Coronary artery (tissue), 2 donors: ENCODE data around the gene LAMB3.

Source experiments
- DNase-seq: peaks from one replicate; pipeline ENCODE4 v3.0.0-alpha.2; 2017; ENCODE audit warnings: low spot score
- H3K27ac ChIP-seq, 2 donors: fragments of 200-600 bp; sonication (generic); one replicate each; pipeline ENCODE4 v1.5.1; 2016 to 2019
- H3K4me3 ChIP-seq: fragments of 200-600 bp; sonication (generic); 2 replicates; pipeline ENCODE4 v1.5.1; 2016; ENCODE audit warnings: mild to moderate bottlenecking, moderate library complexity
- TF ChIP-seq, protein P1 (sequence below): fragments of 200-600 bp; sonication (generic); IDR thresholded peaks from one replicate; pipeline ENCODE4 v1.5.1; 2019; ENCODE audit warnings: antibody characterized with exemption

LAMB3 gene

DNA sequence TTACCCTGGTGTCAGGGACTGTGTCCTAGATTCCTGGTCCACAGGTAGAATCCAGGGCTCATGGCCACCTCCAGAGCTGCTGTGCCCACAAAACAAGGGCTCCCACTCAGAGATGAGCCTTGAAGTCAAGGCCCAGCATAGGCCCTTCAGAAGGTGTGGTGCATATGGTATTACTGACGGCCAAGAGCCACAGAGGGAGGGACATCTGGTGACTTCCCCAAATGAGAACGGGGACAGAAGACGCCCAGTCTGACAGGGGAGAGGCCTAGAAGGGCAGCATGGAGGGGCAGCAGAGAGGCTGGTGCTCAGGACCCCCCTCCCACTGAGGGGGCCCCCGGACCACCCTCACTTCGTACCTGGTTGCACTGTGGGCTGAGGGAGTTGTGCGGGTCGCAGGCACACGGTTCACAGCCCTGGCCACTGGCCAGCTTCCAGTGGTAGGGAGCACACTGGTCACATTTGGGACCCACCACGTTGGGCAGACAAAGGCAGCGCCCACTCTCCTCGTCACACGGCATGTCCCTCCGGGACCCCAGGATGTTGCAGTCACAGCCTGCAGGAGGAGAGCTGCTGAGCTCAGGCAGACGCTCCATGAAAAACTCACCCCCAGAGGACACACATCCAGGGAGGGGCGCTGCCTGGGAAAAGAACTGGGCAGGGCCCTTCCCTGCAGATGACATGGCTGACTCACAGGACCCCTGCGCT lies 25.0 kb downstream of the LAMB3 start:
- TF ChIP-seq, protein P1, sequence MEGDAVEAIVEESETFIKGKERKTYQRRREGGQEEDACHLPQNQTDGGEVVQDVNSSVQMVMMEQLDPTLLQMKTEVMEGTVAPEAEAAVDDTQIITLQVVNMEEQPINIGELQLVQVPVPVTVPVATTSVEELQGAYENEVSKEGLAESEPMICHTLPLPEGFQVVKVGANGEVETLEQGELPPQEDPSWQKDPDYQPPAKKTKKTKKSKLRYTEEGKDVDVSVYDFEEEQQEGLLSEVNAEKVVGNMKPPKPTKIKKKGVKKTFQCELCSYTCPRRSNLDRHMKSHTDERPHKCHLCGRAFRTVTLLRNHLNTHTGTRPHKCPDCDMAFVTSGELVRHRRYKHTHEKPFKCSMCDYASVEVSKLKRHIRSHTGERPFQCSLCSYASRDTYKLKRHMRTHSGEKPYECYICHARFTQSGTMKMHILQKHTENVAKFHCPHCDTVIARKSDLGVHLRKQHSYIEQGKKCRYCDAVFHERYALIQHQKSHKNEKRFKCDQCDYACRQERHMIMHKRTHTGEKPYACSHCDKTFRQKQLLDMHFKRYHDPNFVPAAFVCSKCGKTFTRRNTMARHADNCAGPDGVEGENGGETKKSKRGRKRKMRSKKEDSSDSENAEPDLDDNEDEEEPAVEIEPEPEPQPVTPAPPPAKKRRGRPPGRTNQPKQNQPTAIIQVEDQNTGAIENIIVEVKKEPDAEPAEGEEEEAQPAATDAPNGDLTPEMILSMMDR, result no peak
- DNase-seq, result no peak
- no peak overlapping the region for H3K4me3 ChIP-seq
- H3K27ac ChIP-seq, result no peak overlapping the region

DNA sequence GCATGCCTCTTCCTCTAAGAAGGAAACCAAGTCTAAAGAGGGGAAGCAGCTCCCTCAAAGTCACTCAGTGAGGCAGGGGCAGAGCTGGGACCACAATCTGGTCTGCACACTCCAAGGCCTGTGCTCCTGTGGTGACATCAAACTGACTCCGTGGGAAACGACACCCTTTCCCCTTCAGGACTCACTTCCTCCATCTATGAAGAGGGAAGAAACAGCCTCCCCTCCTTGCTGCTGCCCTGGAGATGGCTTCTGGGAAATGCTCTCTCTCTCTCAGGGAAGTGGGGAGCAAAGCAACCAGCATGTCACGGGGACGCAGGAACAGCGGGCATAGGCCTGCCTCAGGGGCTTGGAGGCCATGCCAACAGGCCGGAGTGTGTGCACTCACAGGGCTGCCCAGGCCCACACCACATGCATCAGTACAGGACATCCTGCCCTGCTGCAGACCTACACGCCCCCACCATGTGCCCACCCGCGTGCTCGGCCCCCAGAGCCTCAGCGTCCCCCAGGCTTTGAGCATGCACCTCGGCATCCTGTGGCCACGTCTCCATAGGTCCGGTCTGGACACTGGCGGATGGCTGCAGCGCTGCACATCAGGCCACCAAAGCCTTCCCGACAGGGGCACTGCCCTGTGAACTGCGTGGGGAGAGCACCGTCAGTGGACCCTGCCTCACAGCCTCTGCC lies 25.7 kb downstream of the LAMB3 start:
- H3K4me3 ChIP-seq, result no peak overlapping the region
- TF ChIP-seq, protein P1, result no peak
- no peak overlapping the region for H3K27ac ChIP-seq
- DNase-seq, result no peak

DNA sequence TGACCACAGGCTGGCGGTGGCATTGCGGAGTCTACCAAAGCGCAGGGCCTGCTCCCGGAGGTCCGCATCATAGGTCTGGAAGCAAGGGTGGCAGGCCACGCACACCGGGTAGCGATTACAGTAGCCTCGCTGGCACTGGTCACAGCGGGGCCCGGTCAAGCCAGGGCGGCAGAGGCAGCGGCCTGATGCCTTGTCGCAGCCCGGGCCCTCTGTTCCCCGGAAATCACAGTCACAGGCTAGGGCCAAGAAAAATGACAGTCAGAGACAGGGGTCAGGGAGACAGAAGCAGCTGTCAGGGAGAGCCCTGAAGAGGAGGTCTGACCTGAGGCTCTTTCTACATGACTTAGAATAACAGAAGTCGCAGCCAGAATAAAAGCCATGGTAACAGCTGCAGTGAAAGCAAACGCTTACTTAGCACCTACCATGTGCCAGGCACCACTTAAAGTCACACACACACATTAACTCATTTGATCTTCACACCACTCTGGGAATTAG lies 26.4 kb downstream of the LAMB3 start:
- no peak overlapping the region for H3K4me3 ChIP-seq
- no peak overlapping the region for H3K27ac ChIP-seq
- DNase-seq, result no peak
- TF ChIP-seq, protein P1, result no peak

DNA sequence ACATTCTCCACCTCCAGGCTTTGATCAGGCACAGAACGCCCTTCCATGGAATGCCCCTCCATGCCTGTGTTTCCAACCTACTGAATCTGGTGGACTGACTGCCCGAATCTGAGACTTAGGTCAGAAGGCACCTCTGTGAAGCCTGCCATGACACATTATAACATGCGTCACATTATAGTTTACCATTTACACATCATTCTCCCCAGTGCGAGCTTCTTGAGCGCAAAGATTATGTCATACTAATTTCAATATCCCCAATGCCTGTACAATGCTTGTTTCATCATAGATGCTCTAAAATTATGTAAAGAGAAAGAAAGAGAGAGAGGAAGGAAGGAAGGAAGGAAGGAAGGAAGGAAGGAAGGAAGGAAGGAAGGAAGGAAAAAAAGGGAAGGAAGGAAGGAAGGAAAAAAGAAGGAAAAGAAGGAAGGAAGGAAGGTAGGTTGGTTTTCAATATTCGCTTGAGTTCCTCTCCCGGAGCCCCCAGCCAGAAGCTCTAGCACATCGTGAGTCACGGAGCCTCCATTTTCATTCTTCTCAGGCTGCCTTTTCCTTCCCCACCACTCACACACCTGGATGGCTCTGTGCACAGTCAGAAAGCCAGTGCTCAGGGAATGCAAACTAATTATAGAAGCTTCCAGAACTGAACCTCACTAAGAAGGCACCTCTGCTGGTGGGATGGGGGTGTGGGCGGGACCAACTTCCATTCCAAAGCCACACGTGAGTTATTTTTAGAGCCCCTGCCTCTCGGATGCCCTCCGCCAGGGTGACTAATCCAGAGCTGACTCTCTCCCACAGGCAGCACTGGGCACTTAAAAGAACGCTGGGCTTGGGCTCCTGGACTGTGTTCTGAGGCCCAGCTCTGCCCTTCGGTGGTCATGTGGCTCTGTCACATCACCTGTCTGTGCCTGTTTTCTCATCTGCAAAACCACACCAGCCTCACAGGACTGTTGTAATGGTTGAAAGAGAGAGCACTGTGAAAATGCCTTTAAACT lies 27.4 kb downstream of the LAMB3 start:
- H3K27ac ChIP-seq, result no peak overlapping the region
- TF ChIP-seq, protein P1, result no peak
- DNase-seq, result no peak

DNA sequence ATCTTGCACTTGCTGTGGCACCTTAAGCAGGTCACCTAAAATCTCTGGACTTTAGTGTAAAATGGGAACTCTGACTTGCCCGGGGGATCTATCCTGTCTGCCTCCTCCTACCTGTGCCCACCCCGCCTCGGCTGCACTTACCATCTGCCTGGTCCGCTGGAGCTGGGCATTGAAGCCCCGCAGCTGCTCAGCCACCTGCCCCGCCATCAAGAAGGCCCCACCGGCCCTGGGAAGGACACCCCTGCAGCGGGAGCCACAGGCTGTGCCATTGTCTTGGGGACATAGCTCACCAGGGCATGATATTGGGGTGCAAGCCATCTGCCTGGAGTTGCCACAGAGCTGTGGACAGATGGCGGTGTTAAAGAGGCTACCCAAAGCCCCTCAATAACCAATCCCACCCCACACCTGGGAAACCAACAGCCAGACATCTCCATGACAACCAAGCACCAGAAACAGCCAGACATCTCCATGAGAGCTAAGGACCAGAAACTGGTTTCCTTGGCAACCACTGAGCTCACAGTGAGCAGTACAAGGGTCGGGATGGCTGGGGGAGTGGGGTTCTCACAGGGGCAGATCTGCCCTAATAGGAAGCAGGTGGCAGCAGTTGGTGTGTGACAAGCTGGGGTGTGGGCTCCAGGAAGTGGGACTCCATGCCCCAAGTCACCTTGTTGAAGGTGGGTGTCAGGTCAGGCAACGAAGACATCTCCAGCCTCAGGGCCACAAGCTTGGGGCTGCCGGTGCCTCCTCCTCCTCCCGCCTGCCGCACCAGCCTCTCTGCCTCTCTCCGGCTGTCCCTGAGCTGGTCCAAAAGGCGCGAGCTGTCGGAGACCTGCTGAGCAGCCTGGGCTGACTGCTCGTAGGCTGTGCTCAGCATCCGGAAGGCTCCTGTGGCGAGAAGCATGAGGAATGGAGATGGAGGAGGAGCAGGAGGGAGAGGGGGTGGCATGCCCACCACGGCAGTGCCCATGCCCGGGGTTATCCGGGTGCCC lies 29.1 kb downstream of the LAMB3 start:
- TF ChIP-seq, protein P1, result no peak
- Histone ChIP-seq H3K4me3 (no peak overlapping the region), H3K27ac (no peak overlapping the region)
- DNase-seq, result no peak

More for the DNA sequence above, 27.4 kb downstream of the LAMB3 start:
- no peak overlapping the region for H3K4me3 ChIP-seq
